Effector memory CD4-positive, alpha-beta T cell (primary cell): ENCODE results near the gene OSBPL3.
A peak's percentile ranks its signal among the peaks of the same experiment; 100 is the strongest.

Experiments
- DNase-seq, 3 donors: peaks; one replicate each; pipeline ENCODE4 v3.0.0-alpha.2; 2020
- H3K27ac ChIP-seq: 2 replicates; pipeline ENCODE4 v1.7.0; 2013; ENCODE audit warnings: mild to moderate bottlenecking, low read length, moderate library complexity; ENCODE audit not compliant: insufficient read depth, poor library complexity, severe bottlenecking
- H3K27me3 ChIP-seq: replicated peaks from 2 replicates; pipeline ENCODE4 v1.7.0; 2013; ENCODE audit warnings: mild to moderate bottlenecking, low read length; ENCODE audit not compliant: insufficient read depth, control insufficient read depth, poor library complexity, severe bottlenecking
- H3K36me3 ChIP-seq: 2 replicates; pipeline ENCODE4 v1.7.0; 2013; ENCODE audit warnings: mild to moderate bottlenecking, low read length, moderate library complexity; ENCODE audit not compliant: control insufficient read depth, insufficient read depth
- H3K4me1 ChIP-seq: 2 replicates; pipeline ENCODE4 v1.7.0; 2013; ENCODE audit warnings: low read length, mild to moderate bottlenecking; ENCODE audit not compliant: control insufficient read depth, insufficient read depth, poor library complexity, severe bottlenecking
- H3K4me3 ChIP-seq: 2 replicates; pipeline ENCODE4 v1.7.0; 2013; ENCODE audit warnings: low read length, low read depth, mild to moderate bottlenecking; ENCODE audit not compliant: insufficient read depth, poor library complexity, severe bottlenecking
- H3K9me3 ChIP-seq: 2 replicates; pipeline ENCODE4 v1.7.0; 2013; ENCODE audit warnings: mild to moderate bottlenecking, low read length, moderate library complexity; ENCODE audit not compliant: control insufficient read depth

Gene OSBPL3

GRCh38 chr7:24981171-24981951 is 1.4 kb upstream of the OSBPL3 start:
- Histone ChIP-seq H3K4me1 (peaks cover 27% of the 10 kb centered on the region), H3K27ac (no peak overlapping the region), H3K9me3 (no peaks in the 10 kb centered on the region), H3K27me3 (no peaks in the 10 kb centered on the region), H3K4me3 (peak overlapping the region; percentile 86), H3K36me3 (no peaks in the 10 kb centered on the region)
- peak; percentile 28 to 39 (median 30) for DNase-seq

GRCh38 chr7:24980534-24981170 is 674 bp upstream of the OSBPL3 start:
- peaks cover 34% of the 10 kb centered on the region for H3K4me1 ChIP-seq
- no peaks in the 10 kb centered on the region for H3K27me3 ChIP-seq
- no peaks in the 10 kb centered on the region for H3K9me3 ChIP-seq
- H3K36me3 ChIP-seq: no peaks in the 10 kb centered on the region
- peak in 1 of 3 donors; percentile 21 for DNase-seq
- peak overlapping the region; percentile 73 for H3K27ac ChIP-seq
- peak overlapping the region; percentile 86 for H3K4me3 ChIP-seq

- Histone ChIP-seq H3K27ac (peak overlapping the region; percentile 73), H3K4me3 (peak overlapping the region; percentile 86), H3K36me3 (no peaks in the 10 kb centered on the region), H3K9me3 (no peaks in the 10 kb centered on the region), H3K4me1 (peaks cover 40% of the 10 kb centered on the region), H3K27me3 (no peaks in the 10 kb centered on the region)
- peak; percentile 69 to 74 (median 70) for DNase-seq
Measured at GRCh38 chr7:24979470-24979862, 512 bp downstream of the OSBPL3 start.

GRCh38 chr7:24978843-24979469 is 1.0 kb downstream of the OSBPL3 start:
- Histone ChIP-seq H3K4me1 (peaks cover 40% of the 10 kb centered on the region), H3K9me3 (no peaks in the 10 kb centered on the region)

GRCh38 chr7:24975644-24976260 is 4.2 kb downstream of the OSBPL3 start:
- no peak overlapping the region for H3K4me3 ChIP-seq
- H3K27ac ChIP-seq: no peak overlapping the region
- no peaks in the 10 kb centered on the region for H3K36me3 ChIP-seq
- DNase-seq: no peak
- H3K4me1 ChIP-seq: peaks cover 52% of the 10 kb centered on the region
- H3K27me3 ChIP-seq: no peaks in the 10 kb centered on the region
- no peaks in the 10 kb centered on the region for H3K9me3 ChIP-seq

More at GRCh38 chr7:24978843-24979469, 1.0 kb downstream of the OSBPL3 start:
- no peaks in the 10 kb centered on the region for H3K36me3 ChIP-seq
- peak overlapping the region; percentile 73 for H3K27ac ChIP-seq
- H3K4me3 ChIP-seq: peak overlapping the region; percentile 86
- no peak for DNase-seq
- no peaks in the 10 kb centered on the region for H3K27me3 ChIP-seq

DNA sequence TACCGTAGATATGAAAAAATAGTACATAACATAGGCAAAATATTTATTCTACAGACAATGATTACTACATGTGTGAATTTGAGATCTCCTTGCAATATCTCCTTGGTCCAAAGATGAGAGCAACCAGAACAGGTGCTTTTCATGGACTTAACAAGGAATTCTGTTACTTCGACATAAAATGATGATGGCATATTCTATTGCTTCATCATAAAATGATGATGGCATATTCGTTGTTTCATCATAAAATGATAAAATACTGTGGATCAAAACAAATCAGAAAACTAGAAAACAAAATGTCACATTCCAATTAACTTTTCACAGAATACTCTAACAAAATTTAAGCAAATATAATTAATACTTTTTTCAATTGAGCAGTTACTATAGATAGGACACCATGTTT is 4.8 kb downstream of the OSBPL3 start:
- H3K4me3 ChIP-seq: no peak overlapping the region
- no peak overlapping the region for H3K27ac ChIP-seq
- no peaks in the 10 kb centered on the region for H3K9me3 ChIP-seq
- no peak for DNase-seq
- H3K4me1 ChIP-seq: peaks cover 50% of the 10 kb centered on the region
- no peaks in the 10 kb centered on the region for H3K36me3 ChIP-seq
- no peaks in the 10 kb centered on the region for H3K27me3 ChIP-seq

DNA sequence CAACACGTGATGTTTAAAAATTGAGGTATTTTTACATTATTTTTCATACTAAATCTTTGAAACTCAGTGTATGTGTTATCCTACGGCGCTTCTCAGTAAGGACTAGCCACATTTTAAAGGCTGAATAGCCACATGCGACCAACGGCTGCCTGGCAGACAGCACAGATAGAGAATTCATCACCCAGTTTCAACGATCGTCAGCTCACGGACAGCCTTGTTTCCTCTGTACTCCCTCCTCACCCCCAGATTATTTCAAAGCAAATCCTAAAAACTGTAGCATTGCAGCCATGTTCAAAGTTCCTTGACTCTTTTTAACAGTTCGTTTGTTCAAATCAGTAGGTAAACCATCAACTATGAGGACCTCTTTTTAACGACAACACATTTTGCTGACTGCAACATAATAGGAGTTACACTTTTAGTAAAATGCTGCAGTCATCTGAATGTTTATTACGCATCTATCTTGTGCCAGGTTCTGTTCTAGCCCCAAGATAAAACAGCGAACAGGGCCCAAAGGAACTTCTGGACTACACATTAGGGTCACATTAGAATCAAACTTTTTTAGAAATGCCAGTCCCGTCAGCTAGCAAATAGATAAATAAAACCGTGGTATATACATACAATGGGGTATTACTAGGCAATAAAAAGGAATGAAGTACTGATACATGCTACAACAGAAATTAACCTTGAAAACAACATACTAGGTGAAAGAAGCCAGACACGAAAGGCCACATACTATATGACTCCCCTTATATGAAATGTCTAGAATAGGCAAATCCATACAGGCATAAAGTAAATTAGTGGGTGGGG is 5.7 kb downstream of the OSBPL3 start:
- Histone ChIP-seq H3K4me3 (no peak overlapping the region), H3K27ac (no peak overlapping the region), H3K27me3 (no peaks in the 10 kb centered on the region), H3K9me3 (no peaks in the 10 kb centered on the region), H3K36me3 (no peaks in the 10 kb centered on the region), H3K4me1 (peaks cover 50% of the 10 kb centered on the region)
- no peak for DNase-seq

GRCh38 chr7:24972991-24973390 is 7.0 kb downstream of the OSBPL3 start:
- H3K4me3 ChIP-seq: no peak overlapping the region
- no peaks in the 10 kb centered on the region for H3K36me3 ChIP-seq
- H3K9me3 ChIP-seq: no peaks in the 10 kb centered on the region
- peaks cover 42% of the 10 kb centered on the region for H3K4me1 ChIP-seq
- H3K27me3 ChIP-seq: no peaks in the 10 kb centered on the region
- no peak overlapping the region for H3K27ac ChIP-seq
- DNase-seq: no peak

- Histone ChIP-seq H3K9me3 (no peaks in the 10 kb centered on the region), H3K27ac (no peak overlapping the region), H3K27me3 (no peaks in the 10 kb centered on the region), H3K36me3 (no peaks in the 10 kb centered on the region), H3K4me3 (no peak overlapping the region), H3K4me1 (peaks cover 40% of the 10 kb centered on the region)
- DNase-seq: no peak
Measured at GRCh38 chr7:24972166-24972477, 7.9 kb downstream of the OSBPL3 start.
